WTC11 (cell line): Measurements from ENCODE around the gene ANAPC7. TPM values are rescaled to one million over a fixed set of nuclear protein-coding genes. Genes with fewer than 3 reads are reported as not detected.

ENCODE experiments used
- ATAC-seq: fragments of 200-7000 bp; cut with Tn5 transposase; 2 replicates; pipeline ENCODE4 v1.10.0; 2021; ENCODE audit warnings: mild to moderate bottlenecking, moderate library complexity
- CTCF ChIA-PET: fragments of 300-600 bp; sonication (Branson Sonifier 250); formaldehyde crosslinking; loops from one replicate; lab custom pipeline; 2021; ENCODE audit warnings: antibody characterized with exemption; lab: Charles Lee
- POLR2A ChIA-PET: fragments of 350-600 bp; sonication (Branson Sonifier 250); formaldehyde crosslinking; loops from one replicate; lab custom pipeline; 2021; ENCODE audit warnings: antibody characterized with exemption; lab: Charles Lee
- DNase-seq: peaks from one replicate; pipeline ENCODE4 v3.0.0; 2021; ENCODE audit warnings: low spot score
- H3K27ac Mint-ChIP-seq: 2 replicates; pipeline ENCODE4 v1.8.0; 2021; ENCODE audit warnings: mixed read lengths
- H3K27me3 Mint-ChIP-seq: 2 replicates; pipeline ENCODE4 v1.8.0; 2021; ENCODE audit warnings: low read depth, mild to moderate bottlenecking, moderate library complexity, mixed read lengths
- H3K36me3 Mint-ChIP-seq: 2 replicates; pipeline ENCODE4 v1.8.0; 2021; ENCODE audit warnings: mixed read lengths
- H3K4me1 Mint-ChIP-seq: 2 replicates; pipeline ENCODE4 v1.8.0; 2022; ENCODE audit warnings: mixed read lengths
- H3K4me3 Mint-ChIP-seq: 2 replicates; pipeline ENCODE4 v1.8.0; 2021; ENCODE audit warnings: mild to moderate bottlenecking, moderate library complexity, mixed read lengths
- H3K9me3 Mint-ChIP-seq: 2 replicates; pipeline ENCODE4 v1.8.0; 2021; ENCODE audit warnings: mixed read lengths
- ATF1 ChIP-seq: sonication (generic); formaldehyde crosslinking; IDR thresholded peaks from 2 replicates; pipeline ENCODE4 v1.8.1; 2023; ENCODE audit warnings: mild to moderate bottlenecking, moderate library complexity, missing genetic modification reagents
- ATF3 ChIP-seq: sonication (generic); formaldehyde crosslinking; conservative IDR thresholded peaks from 2 replicates; pipeline ENCODE4 v1.8.1; 2022; ENCODE audit warnings: mild to moderate bottlenecking, missing genetic modification reagents
- ATF6 ChIP-seq: sonication (generic); formaldehyde crosslinking; IDR thresholded peaks from 2 replicates; pipeline ENCODE4 v1.8.1; 2023; ENCODE audit warnings: mild to moderate bottlenecking, missing genetic modification reagents
- CDX4 ChIP-seq: fragments of 250-450 bp; sonication (Bioruptor Pico); IDR thresholded peaks from 2 replicates; pipeline ENCODE4 v1.9.0; 2021; ENCODE audit warnings: moderate library complexity, mild to moderate bottlenecking, inconsistent platforms, borderline replicate concordance
- E2F1 ChIP-seq: sonication (generic); formaldehyde crosslinking; IDR thresholded peaks from 2 replicates; pipeline ENCODE4 v1.8.0; 2022; ENCODE audit warnings: mild to moderate bottlenecking, missing genetic modification reagents
- E2F5 ChIP-seq: sonication (generic); formaldehyde crosslinking; IDR thresholded peaks from 2 replicates; pipeline ENCODE4 v1.8.1; 2022; ENCODE audit warnings: mild to moderate bottlenecking, moderate library complexity, missing genetic modification reagents
- ELF4 ChIP-seq: sonication (generic); formaldehyde crosslinking; IDR thresholded peaks from 2 replicates; pipeline ENCODE4 v1.8.1; 2022; ENCODE audit warnings: low read depth, mild to moderate bottlenecking, moderate library complexity, missing genetic modification reagents
- FOXJ3 ChIP-seq: sonication (generic); formaldehyde crosslinking; IDR thresholded peaks from 2 replicates; pipeline ENCODE4 v1.9.0; 2021; ENCODE audit warnings: missing genetic modification reagents, mild to moderate bottlenecking, borderline replicate concordance
- IRF2 ChIP-seq: sonication (generic); formaldehyde crosslinking; IDR thresholded peaks from 2 replicates; pipeline ENCODE4 v1.8.0; 2022; ENCODE audit warnings: low read depth, missing genetic modification reagents, borderline replicate concordance
- MAX ChIP-seq: sonication (generic); formaldehyde crosslinking; IDR thresholded peaks from 2 replicates; pipeline ENCODE4 v1.8.0; 2022; ENCODE audit warnings: mild to moderate bottlenecking, missing genetic modification reagents
- MLX ChIP-seq: sonication (generic); formaldehyde crosslinking; IDR thresholded peaks from 2 replicates; pipeline ENCODE4 v1.8.1; 2023; ENCODE audit warnings: mild to moderate bottlenecking, missing genetic modification reagents, moderate library complexity
- NFATC4 ChIP-seq: fragments of 250-450 bp; sonication (Bioruptor Pico); IDR thresholded peaks from 2 replicates; pipeline ENCODE4 v1.9.0; 2021; ENCODE audit warnings: mild to moderate bottlenecking
- NR3C1 ChIP-seq: sonication (generic); formaldehyde crosslinking; conservative IDR thresholded peaks from 2 replicates; pipeline ENCODE4 v1.8.1; 2023; ENCODE audit warnings: low read depth, mild to moderate bottlenecking, missing genetic modification reagents
- SP1 ChIP-seq: sonication (generic); formaldehyde crosslinking; conservative IDR thresholded peaks from 2 replicates; pipeline ENCODE4 v1.8.1; 2022; ENCODE audit warnings: missing genetic modification reagents
- USF1 ChIP-seq: sonication (generic); formaldehyde crosslinking; IDR thresholded peaks from 2 replicates; pipeline ENCODE4 v1.8.0; 2022; ENCODE audit warnings: mild to moderate bottlenecking, missing genetic modification reagents
- ZBTB43 ChIP-seq: sonication (generic); formaldehyde crosslinking; IDR thresholded peaks from 2 replicates; pipeline ENCODE4 v1.8.1; 2023; ENCODE audit warnings: mild to moderate bottlenecking, missing genetic modification reagents
- ZMAT4 ChIP-seq: fragments of 250-450 bp; sonication (Bioruptor Pico); IDR thresholded peaks from 2 replicates; pipeline ENCODE4 v1.9.0; 2021; ENCODE audit warnings: mild to moderate bottlenecking
- ZNF281 ChIP-seq: sonication (generic); formaldehyde crosslinking; IDR thresholded peaks from 2 replicates; pipeline ENCODE4 v1.8.0; 2023; ENCODE audit warnings: mild to moderate bottlenecking, missing genetic modification reagents
- ZNF317 ChIP-seq: sonication (generic); formaldehyde crosslinking; IDR thresholded peaks from 2 replicates; pipeline ENCODE4 v1.8.1; 2023; ENCODE audit warnings: low read depth, mild to moderate bottlenecking, moderate library complexity, missing genetic modification reagents, borderline replicate concordance
- total RNA-seq: library from RNA; stranded (reverse); gene quantifications from 3 replicates; pipeline ENCODE4 v1.2.3, GENCODE V29; 2021

The ANAPC7 gene
- total RNA-seq, 1 experiment from 2014 or later: 93.4 TPM

GRCh38 chr12:110370732-110371231 is 32.7 kb downstream of the ANAPC7 start (continued):
- no peak for TF ChIP-seq ZNF281 (CRISPR knock-in tag)
- no peak for TF ChIP-seq MLX (CRISPR knock-in tag)

- Mint-ChIP-seq H3K36me3 (peaks cover 23% of the 10 kb centered on the region), H3K4me1 (no peaks in the 10 kb centered on the region)
- ATAC-seq: no peak
- TF ChIP-seq ZMAT4 (CRISPR knock-in tag) (no peak), ATF6 (CRISPR knock-in tag) (no peak), ELF4 (no peak), IRF2 (CRISPR knock-in tag) (no peak), E2F1 (CRISPR knock-in tag) (no peak), NFATC4 (no peak), MAX (CRISPR knock-in tag) (no peak), SP1 (CRISPR knock-in tag) (no peak), FOXJ3 (CRISPR knock-in tag) (no peak)
- TF ChIP-seq, all 79 proteins: peak for 0
- Mint-ChIP-seq H3K27ac (no peak overlapping the region; the same call in 1 of the 2 replicates), H3K9me3 (no peaks in the 10 kb centered on the region), H3K4me3 (no peak overlapping the region), H3K27me3 (no peaks in the 10 kb centered on the region)
- POLR2A ChIA-PET: interaction anchor here (0.7 kb wide), 1 partner anchor 66 kb away, joined by 5 read pairs; no protein-coding TSS in a partner anchor
- CTCF ChIA-PET: no interaction called here
- no peak for DNase-seq
These were observed 33.5 kb downstream of the ANAPC7 start for GRCh38 chr12:110369992-110370391.

GRCh38 chr12:110367181-110367864 is 36.2 kb downstream of the ANAPC7 start:
- Mint-ChIP-seq H3K4me1 (no peaks in the 10 kb centered on the region), H3K36me3 (no peaks in the 10 kb centered on the region; the same call in 1 of the 2 replicates), H3K9me3 (no peaks in the 10 kb centered on the region), H3K27ac (no peak overlapping the region), H3K27me3 (no peaks in the 10 kb centered on the region), H3K4me3 (no peak overlapping the region)
- no peak for ATAC-seq
- POLR2A ChIA-PET: no interaction called here
- CTCF ChIA-PET: interaction anchor here (4.5 kb wide), 1 partner anchor 64 kb away, joined by 29 read pairs; no protein-coding TSS in a partner anchor
- DNase-seq: no peak
- TF ChIP-seq ATF3 (CRISPR knock-in tag) (no peak), ATF1 (CRISPR knock-in tag) (no peak), NR3C1 (CRISPR knock-in tag) (no peak), ZBTB43 (CRISPR knock-in tag) (no peak), CDX4 (CRISPR knock-in tag) (no peak), USF1 (CRISPR knock-in tag) (no peak), ZNF317 (no peak), E2F5 (CRISPR knock-in tag) (no peak)
